BE2C (cell line): ENCODE measurements around the gene QSOX2.

Source experiments
- DNase-seq: peaks from one replicate; pipeline ENCODE4 v3.0.0-alpha.2; 2020
- H3K27me3 ChIP-seq: fragments of 250-450 bp; sonication (Bioruptor Pico); 2 replicates; pipeline ENCODE4 v1.5.1; 2020; ENCODE audit warnings: mild to moderate bottlenecking
- H3K36me3 ChIP-seq: fragments of 250-450 bp; sonication (Bioruptor Pico); 2 replicates; pipeline ENCODE4 v1.5.1; 2020; ENCODE audit warnings: mild to moderate bottlenecking
- H3K4me1 ChIP-seq: fragments of 250-450 bp; sonication (Bioruptor Pico); 2 replicates; pipeline ENCODE4 v1.5.1; 2020
- H3K4me3 ChIP-seq: 2 replicates; pipeline ENCODE4 v1.5.1; 2011; ENCODE audit warnings: low read depth, low read length
- H3K9me3 ChIP-seq: fragments of 250-450 bp; sonication (Bioruptor Pico); 2 replicates; pipeline ENCODE4 v1.5.1; 2020
- TF ChIP-seq, protein P1 (sequence below): IDR thresholded peaks from 2 replicates; pipeline ENCODE4 v1.5.1; 2012; ENCODE audit warnings: mild to moderate bottlenecking, low read depth, low read length

Gene QSOX2

DNA sequence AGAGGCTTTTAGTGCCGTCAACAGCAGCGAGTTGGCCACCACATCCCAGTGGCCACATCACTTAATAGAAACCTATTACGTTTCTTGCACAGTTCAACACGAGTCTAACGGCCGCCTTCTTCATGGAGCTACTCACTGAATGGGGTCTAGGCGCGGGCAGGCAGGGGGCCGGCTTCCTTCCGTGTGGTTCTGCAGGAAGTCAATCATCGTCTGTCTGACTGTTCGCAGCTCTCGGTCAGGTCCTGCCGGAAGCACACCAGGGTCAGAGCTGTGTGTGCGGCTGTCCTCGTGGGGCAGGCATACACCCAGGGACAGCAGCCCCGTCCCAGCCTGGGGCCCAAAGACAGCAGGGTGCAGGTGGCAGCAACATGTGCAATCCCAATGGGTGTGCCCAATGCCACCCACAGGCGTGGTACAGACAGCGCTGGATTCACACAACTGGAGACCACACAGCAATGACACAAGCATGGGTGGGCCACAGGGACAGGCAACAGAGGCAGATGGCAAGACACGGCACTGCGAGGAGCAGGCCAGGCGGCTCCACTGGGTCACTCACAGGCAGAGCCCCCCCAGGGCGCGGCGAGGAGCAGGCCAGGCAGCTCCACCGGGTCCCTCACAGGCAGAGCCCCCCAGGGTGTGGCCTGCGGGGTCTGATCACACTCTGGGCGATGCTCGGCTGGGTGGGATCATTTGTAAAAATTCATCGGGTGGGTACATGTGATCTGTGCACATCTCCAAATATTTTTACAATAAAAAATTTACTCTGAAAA, 21.6 kb downstream of the QSOX2 start:
- no peak for DNase-seq
- no peak overlapping the region for H3K4me3 ChIP-seq
- H3K27me3 ChIP-seq: no peaks in the 10 kb centered on the region
- TF ChIP-seq, protein P1, sequence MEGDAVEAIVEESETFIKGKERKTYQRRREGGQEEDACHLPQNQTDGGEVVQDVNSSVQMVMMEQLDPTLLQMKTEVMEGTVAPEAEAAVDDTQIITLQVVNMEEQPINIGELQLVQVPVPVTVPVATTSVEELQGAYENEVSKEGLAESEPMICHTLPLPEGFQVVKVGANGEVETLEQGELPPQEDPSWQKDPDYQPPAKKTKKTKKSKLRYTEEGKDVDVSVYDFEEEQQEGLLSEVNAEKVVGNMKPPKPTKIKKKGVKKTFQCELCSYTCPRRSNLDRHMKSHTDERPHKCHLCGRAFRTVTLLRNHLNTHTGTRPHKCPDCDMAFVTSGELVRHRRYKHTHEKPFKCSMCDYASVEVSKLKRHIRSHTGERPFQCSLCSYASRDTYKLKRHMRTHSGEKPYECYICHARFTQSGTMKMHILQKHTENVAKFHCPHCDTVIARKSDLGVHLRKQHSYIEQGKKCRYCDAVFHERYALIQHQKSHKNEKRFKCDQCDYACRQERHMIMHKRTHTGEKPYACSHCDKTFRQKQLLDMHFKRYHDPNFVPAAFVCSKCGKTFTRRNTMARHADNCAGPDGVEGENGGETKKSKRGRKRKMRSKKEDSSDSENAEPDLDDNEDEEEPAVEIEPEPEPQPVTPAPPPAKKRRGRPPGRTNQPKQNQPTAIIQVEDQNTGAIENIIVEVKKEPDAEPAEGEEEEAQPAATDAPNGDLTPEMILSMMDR: no peak
- no peaks in the 10 kb centered on the region for H3K9me3 ChIP-seq
- peaks cover 18% of the 10 kb centered on the region for H3K4me1 ChIP-seq
- H3K36me3 ChIP-seq: peaks cover 61% of the 10 kb centered on the region

DNA sequence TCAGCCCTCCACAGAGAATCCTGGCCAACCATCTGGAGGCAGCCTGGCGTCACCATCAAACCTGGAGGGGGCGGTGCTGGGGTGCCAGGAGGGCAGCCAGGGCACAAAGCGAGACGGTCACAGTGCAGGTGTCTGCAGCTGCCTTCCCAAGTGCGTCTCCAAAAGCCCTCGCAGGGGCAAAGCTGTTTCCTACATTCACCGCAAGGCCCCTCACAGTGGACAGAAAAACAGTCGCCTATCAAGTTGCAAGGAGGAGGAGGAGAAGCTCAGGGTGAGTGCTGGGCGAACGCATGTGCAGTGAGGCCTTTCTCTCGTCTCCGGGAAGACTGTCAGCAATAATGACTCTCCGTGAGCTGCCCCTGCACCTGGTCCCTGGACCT, 22.7 kb downstream of the QSOX2 start:
- H3K4me3 ChIP-seq: no peak overlapping the region

DNA sequence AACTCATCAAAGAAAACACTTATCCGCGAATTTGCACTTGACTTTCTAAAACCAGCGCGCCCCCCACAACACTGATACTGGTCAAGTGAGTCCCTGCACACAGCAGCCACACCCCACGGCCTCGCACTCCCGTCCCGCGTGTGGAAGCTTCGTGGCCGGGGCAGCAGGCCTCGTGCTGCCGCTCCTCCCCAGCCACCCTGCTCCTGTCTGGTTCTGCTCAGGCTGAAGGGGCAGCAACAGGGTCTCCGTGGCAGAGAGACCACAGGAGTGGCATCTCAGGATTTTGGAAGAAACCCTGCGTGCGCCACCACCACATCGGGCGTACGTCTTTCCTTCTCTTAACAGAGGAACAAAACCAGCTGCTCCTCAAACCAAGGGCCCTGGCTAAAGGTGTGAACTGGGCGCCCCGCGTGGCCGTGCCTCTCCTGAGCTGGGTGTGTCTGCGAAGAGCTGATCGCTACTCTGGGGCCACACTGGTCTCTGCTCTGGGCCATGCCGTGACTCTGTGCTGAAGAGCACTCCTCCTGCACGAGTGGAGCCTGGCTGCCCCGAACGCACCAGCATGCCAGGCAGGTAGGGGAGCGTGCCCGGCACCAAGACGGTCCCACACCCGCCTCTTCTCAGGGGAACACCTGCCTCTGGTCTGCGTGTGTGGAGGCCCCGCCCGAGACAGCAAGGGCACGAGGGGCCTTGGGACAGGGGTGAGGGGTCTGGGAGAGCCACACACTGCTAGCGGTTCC, 23.3 kb downstream of the QSOX2 start:
- H3K4me3 ChIP-seq: no peak overlapping the region
- DNase-seq: no peak
- TF ChIP-seq, protein P1: no peak
- H3K9me3 ChIP-seq: no peaks in the 10 kb centered on the region
- peaks cover 66% of the 10 kb centered on the region for H3K36me3 ChIP-seq
- peaks cover 16% of the 10 kb centered on the region for H3K4me1 ChIP-seq
- H3K27me3 ChIP-seq: no peaks in the 10 kb centered on the region

More for the DNA sequence above, 22.7 kb downstream of the QSOX2 start:
- Histone ChIP-seq H3K36me3 (peaks cover 66% of the 10 kb centered on the region), H3K9me3 (no peaks in the 10 kb centered on the region), H3K27me3 (no peaks in the 10 kb centered on the region), H3K4me1 (peaks cover 13% of the 10 kb centered on the region)
- no peak for DNase-seq
- TF ChIP-seq, protein P1: no peak

DNA sequence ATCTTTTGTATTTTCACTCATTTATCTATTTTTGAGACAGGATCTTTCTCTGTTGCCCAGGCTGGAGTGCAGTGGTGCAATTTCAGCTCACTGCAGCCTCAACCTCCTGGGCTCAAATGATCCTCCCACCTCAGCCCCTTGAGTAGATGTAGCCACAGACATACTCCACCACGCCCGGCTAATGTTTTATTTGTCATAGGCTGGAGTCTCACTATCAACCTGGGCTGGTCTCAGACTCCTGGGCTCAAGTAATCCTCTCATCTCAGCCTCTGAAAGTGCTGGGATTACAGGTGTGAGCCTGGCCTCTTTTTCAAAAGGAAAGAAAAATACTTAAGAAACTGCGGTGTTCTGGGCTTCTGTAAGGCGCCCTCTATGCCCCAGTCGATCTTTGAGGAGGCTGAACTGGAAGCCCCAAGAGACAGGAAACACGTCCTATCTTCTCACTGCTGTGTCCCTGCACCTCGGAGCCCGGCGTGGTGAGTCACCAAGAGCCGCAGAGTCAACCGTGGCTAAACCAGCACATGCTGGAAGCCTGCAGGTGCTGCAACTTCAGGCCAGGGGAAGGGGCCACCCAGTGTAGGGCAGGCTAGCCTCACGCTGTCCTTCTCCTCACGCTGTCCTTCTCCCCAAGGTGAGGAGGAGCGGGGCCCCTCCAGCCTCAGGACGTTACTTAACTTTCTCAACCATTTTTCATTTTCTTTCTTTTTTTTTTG, 25.4 kb downstream of the QSOX2 start:
- DNase-seq: peak; percentile 59
- Histone ChIP-seq H3K4me1 (peaks cover 5% of the 10 kb centered on the region), H3K9me3 (no peaks in the 10 kb centered on the region), H3K4me3 (no peak overlapping the region), H3K27me3 (no peaks in the 10 kb centered on the region), H3K36me3 (peaks cover 70% of the 10 kb centered on the region)
- TF ChIP-seq, protein P1: no peak

DNA sequence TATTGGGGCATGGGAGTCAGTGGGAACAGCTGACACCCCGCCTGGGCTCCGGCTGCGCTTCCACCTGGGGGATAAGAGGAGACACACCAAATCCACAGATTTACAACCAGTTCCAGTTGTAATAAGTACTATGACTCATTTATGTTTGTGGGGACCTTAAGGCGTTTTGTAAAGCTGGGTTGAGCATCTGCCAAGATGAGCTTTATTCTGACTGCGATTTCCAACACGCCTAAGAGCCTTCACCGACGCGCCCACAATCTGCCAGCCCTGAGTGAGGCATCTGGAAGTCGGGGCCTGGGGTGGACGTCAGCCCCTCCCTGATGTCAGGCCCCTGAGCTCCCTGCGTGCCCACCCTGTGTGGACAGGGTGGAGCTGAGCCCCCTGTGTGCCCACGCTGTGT, 26.3 kb downstream of the QSOX2 start:
- DNase-seq: no peak
- Histone ChIP-seq H3K4me3 (no peak overlapping the region), H3K27me3 (no peaks in the 10 kb centered on the region), H3K36me3 (peaks cover 71% of the 10 kb centered on the region), H3K9me3 (no peaks in the 10 kb centered on the region), H3K4me1 (peaks cover 5% of the 10 kb centered on the region)
- TF ChIP-seq, protein P1: no peak
